Activated naive CD8-positive, alpha-beta T cell treated with anti-CD3 and anti-CD28 coated beads for 36 hours (primary cell): Measurements from ENCODE around the gene VIT. TPM values are rescaled to one million over a fixed set of nuclear protein-coding genes. Genes with fewer than 3 reads are reported as not detected.

Source experiments
- DNase-seq: peaks from one replicate; pipeline ENCODE4 v3.0.0; 2021
- H3K27ac Mint-ChIP-seq: one replicate; pipeline ENCODE4 v1.8.0; 2022; ENCODE audit warnings: mild to moderate bottlenecking, moderate library complexity, mixed read lengths
- H3K27me3 Mint-ChIP-seq: one replicate; pipeline ENCODE4 v1.8.0; 2022; ENCODE audit warnings: mild to moderate bottlenecking, mixed read lengths
- H3K36me3 Mint-ChIP-seq: one replicate; pipeline ENCODE4 v1.8.0; 2021; ENCODE audit warnings: mild to moderate bottlenecking, mixed read lengths
- H3K4me1 Mint-ChIP-seq: one replicate; pipeline ENCODE4 v1.8.0; 2021; ENCODE audit warnings: mixed read lengths
- H3K4me3 Mint-ChIP-seq: one replicate; pipeline ENCODE4 v1.8.0; 2022; ENCODE audit warnings: mild to moderate bottlenecking, moderate library complexity, mixed read lengths
- H3K9me3 Mint-ChIP-seq: one replicate; pipeline ENCODE4 v1.8.0; 2022; ENCODE audit warnings: mixed read lengths
- total RNA-seq, 2 experiments: library from RNA; stranded (reverse); gene quantifications; one replicate each; pipeline ENCODE4 v1.2.3, GENCODE V29; 2021

Gene VIT
- not detected for total RNA-seq

DNA sequence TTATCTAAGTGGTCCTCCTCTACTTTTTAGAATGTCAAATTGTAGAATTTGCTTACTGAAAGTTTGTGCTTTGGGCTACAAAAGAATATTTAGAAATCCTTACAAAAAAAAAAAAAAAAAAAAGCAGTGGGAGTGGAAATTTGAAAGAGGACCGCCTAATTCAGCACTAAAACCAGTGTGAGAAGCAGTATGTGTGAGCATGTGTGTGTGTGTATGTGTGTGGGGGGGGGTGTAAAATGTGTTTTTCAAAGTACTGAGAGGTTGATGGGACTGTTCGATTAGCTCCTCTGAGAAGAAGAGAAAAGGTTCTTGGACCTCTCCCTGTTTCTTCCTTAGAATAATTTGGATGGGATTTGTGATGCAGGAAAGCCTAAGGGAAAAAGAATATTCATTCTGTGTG lies at the start of gene VIT:
TSS of gene VIT (plus strand) at position 175 of the 400 bp plus-strand sequence. CDS start 19,664 bp downstream, outside the sequence.
- H3K4me1 Mint-ChIP-seq, result no peaks in the 10 kb centered on the region
- H3K36me3 Mint-ChIP-seq, result no peaks in the 10 kb centered on the region
- no peak for DNase-seq
- H3K27me3 Mint-ChIP-seq, result peaks cover 11% of the 10 kb centered on the region
- no peak within 1 kb of the TSS for H3K27ac Mint-ChIP-seq
- no peak within 1 kb of the TSS for H3K4me3 Mint-ChIP-seq
- no peaks in the 10 kb centered on the region for H3K9me3 Mint-ChIP-seq

- Mint-ChIP-seq H3K4me3 (no peak overlapping the region), H3K36me3 (no peaks in the 10 kb centered on the region), H3K4me1 (peaks cover 4% of the 10 kb centered on the region), H3K27ac (no peak overlapping the region), H3K9me3 (peaks cover 4% of the 10 kb centered on the region), H3K27me3 (peaks cover 4% of the 10 kb centered on the region)
- peak; percentile 2 for DNase-seq
These were observed 46.3 kb upstream of the VIT start for GRCh38 chr2:36650031-36650829.

GRCh38 chr2:36653155-36653554 lies 43.4 kb upstream of the VIT start:
- no peak overlapping the region for H3K27ac Mint-ChIP-seq
- H3K4me3 Mint-ChIP-seq, result no peak overlapping the region
- no peaks in the 10 kb centered on the region for H3K36me3 Mint-ChIP-seq
- H3K4me1 Mint-ChIP-seq, result peaks cover 4% of the 10 kb centered on the region
- no peaks in the 10 kb centered on the region for H3K9me3 Mint-ChIP-seq
- peaks cover 4% of the 10 kb centered on the region for H3K27me3 Mint-ChIP-seq
- DNase-seq, result no peak

- DNase-seq, result no peak
- no peaks in the 10 kb centered on the region for H3K36me3 Mint-ChIP-seq
- no peak overlapping the region for H3K27ac Mint-ChIP-seq
- no peak overlapping the region for H3K4me3 Mint-ChIP-seq
- H3K9me3 Mint-ChIP-seq, result no peaks in the 10 kb centered on the region
- H3K27me3 Mint-ChIP-seq, result peaks cover 4% of the 10 kb centered on the region
- peaks cover 4% of the 10 kb centered on the region for H3K4me1 Mint-ChIP-seq
These were observed 42.4 kb upstream of the VIT start for GRCh38 chr2:36653967-36654694.

DNA sequence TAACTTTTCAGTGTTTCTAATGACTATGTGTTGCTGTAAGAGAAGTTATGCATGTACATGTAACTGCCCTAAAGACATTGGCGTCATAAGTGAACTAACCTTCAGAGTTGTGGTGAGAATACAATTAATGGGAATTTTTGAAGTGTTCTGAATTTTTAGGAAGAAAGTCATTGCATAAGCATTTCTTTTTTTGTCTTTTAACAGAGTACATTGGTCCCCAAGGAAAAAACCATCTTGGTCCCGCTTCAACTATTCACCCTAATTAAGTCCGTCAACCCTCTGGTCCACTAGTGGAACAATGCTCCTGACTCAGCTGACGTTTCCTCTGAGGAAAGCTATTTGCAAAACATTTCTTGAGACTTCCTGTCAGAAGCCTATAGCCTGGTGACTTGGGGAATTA lies 41.1 kb upstream of the VIT start:
- Mint-ChIP-seq H3K9me3 (no peaks in the 10 kb centered on the region), H3K27ac (no peak overlapping the region), H3K27me3 (peaks cover 4% of the 10 kb centered on the region), H3K4me3 (no peak overlapping the region), H3K36me3 (no peaks in the 10 kb centered on the region), H3K4me1 (no peaks in the 10 kb centered on the region)
- DNase-seq, result no peak

GRCh38 chr2:36657703-36658102 lies 38.8 kb upstream of the VIT start:
- H3K4me1 Mint-ChIP-seq, result no peaks in the 10 kb centered on the region
- H3K4me3 Mint-ChIP-seq, result no peak overlapping the region
- no peak for DNase-seq
- H3K27ac Mint-ChIP-seq, result no peak overlapping the region
- no peaks in the 10 kb centered on the region for H3K9me3 Mint-ChIP-seq
- H3K27me3 Mint-ChIP-seq, result no peaks in the 10 kb centered on the region
- no peaks in the 10 kb centered on the region for H3K36me3 Mint-ChIP-seq

- no peak for DNase-seq
- Mint-ChIP-seq H3K4me1 (no peaks in the 10 kb centered on the region), H3K27me3 (no peaks in the 10 kb centered on the region), H3K27ac (no peak overlapping the region), H3K4me3 (no peak overlapping the region), H3K9me3 (no peaks in the 10 kb centered on the region), H3K36me3 (no peaks in the 10 kb centered on the region)
These were observed 38.2 kb upstream of the VIT start for GRCh38 chr2:36658277-36658748.

GRCh38 chr2:36659218-36659617 lies 37.3 kb upstream of the VIT start:
- DNase-seq, result no peak
- Mint-ChIP-seq H3K9me3 (no peaks in the 10 kb centered on the region), H3K4me3 (no peak overlapping the region), H3K36me3 (no peaks in the 10 kb centered on the region), H3K27ac (no peak overlapping the region), H3K4me1 (no peaks in the 10 kb centered on the region), H3K27me3 (no peaks in the 10 kb centered on the region)

- no peaks in the 10 kb centered on the region for H3K9me3 Mint-ChIP-seq
- no peak overlapping the region for H3K27ac Mint-ChIP-seq
- H3K27me3 Mint-ChIP-seq, result no peaks in the 10 kb centered on the region
- no peaks in the 10 kb centered on the region for H3K36me3 Mint-ChIP-seq
- no peaks in the 10 kb centered on the region for H3K4me1 Mint-ChIP-seq
- no peak overlapping the region for H3K4me3 Mint-ChIP-seq
- DNase-seq, result no peak
These were observed 36.6 kb upstream of the VIT start for GRCh38 chr2:36659872-36660312.

DNA sequence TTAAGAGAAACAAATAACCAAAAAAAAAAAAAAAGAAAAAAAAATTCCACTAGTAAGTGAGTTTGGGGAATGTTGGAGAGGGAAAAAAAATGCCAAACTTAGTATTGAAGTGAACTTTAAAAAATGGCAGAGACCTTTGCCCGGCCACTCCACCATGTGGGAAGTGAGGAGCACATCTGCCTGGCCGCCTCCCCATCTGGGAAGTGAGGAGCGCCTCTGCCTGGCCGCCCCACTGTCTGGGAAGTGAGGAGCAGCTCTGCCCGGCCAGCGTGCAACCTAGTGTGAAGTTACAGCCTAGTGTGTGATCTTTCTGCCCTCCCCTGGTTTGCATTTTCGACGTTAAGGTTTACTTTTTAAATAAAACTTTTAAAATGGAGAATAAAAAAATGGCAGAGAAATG lies 33.9 kb upstream of the VIT start:
- no peak for DNase-seq
- no peaks in the 10 kb centered on the region for H3K9me3 Mint-ChIP-seq
- H3K4me3 Mint-ChIP-seq, result no peak overlapping the region
- H3K36me3 Mint-ChIP-seq, result no peaks in the 10 kb centered on the region
- no peak overlapping the region for H3K27ac Mint-ChIP-seq
- H3K4me1 Mint-ChIP-seq, result no peaks in the 10 kb centered on the region
- no peaks in the 10 kb centered on the region for H3K27me3 Mint-ChIP-seq

- Mint-ChIP-seq H3K4me3 (no peak overlapping the region), H3K9me3 (no peaks in the 10 kb centered on the region), H3K27ac (no peak overlapping the region), H3K27me3 (no peaks in the 10 kb centered on the region), H3K4me1 (no peaks in the 10 kb centered on the region), H3K36me3 (no peaks in the 10 kb centered on the region)
- DNase-seq, result no peak
These were observed 33.2 kb upstream of the VIT start for GRCh38 chr2:36663295-36663694.

- Mint-ChIP-seq H3K4me1 (no peaks in the 10 kb centered on the region), H3K4me3 (no peak overlapping the region), H3K27me3 (no peaks in the 10 kb centered on the region), H3K27ac (no peak overlapping the region), H3K9me3 (no peaks in the 10 kb centered on the region), H3K36me3 (no peaks in the 10 kb centered on the region)
- DNase-seq, result no peak
These were observed 32.4 kb upstream of the VIT start for GRCh38 chr2:36663851-36664695.

- Mint-ChIP-seq H3K27ac (no peak overlapping the region), H3K27me3 (no peaks in the 10 kb centered on the region), H3K4me1 (no peaks in the 10 kb centered on the region), H3K36me3 (no peaks in the 10 kb centered on the region), H3K4me3 (no peak overlapping the region), H3K9me3 (no peaks in the 10 kb centered on the region)
- DNase-seq, result no peak
These were observed 31.8 kb upstream of the VIT start for GRCh38 chr2:36664696-36665076.

GRCh38 chr2:36667931-36668330 lies 28.6 kb upstream of the VIT start:
- DNase-seq, result no peak
- H3K4me3 Mint-ChIP-seq, result no peak overlapping the region
- H3K4me1 Mint-ChIP-seq, result no peaks in the 10 kb centered on the region
- no peak overlapping the region for H3K27ac Mint-ChIP-seq
- H3K36me3 Mint-ChIP-seq, result no peaks in the 10 kb centered on the region
- H3K27me3 Mint-ChIP-seq, result no peaks in the 10 kb centered on the region
- no peaks in the 10 kb centered on the region for H3K9me3 Mint-ChIP-seq
